OCI-LY1 (cell line): ENCODE measurements around the gene IYD.
A peak's percentile ranks its signal among the peaks of the same experiment; 100 is the strongest.

Experiments
- H2AFZ ChIP-seq: fragments of 200-600 bp; sonication (generic), shearing (Covaris generic); 2 replicates; pipeline ENCODE4 v1.6.0; 2014; ENCODE audit warnings: antibody characterized with exemption, mild to moderate bottlenecking, low read length
- H3F3A ChIP-seq: fragments of 200-600 bp; sonication (generic), shearing (Covaris generic); 2 replicates; pipeline ENCODE4 v1.6.0; 2014; ENCODE audit warnings: mild to moderate bottlenecking, antibody characterized with exemption, low read length, moderate library complexity; ENCODE audit not compliant: insufficient read depth
- H3K27ac ChIP-seq: fragments of 200-600 bp; sonication (generic); 2 replicates; pipeline ENCODE4 v1.5.1; 2014; ENCODE audit warnings: low read length, mixed run types, mild to moderate bottlenecking, low read depth; ENCODE audit not compliant: poor library complexity, severe bottlenecking
- H3K27me3 ChIP-seq: fragments of 200-600 bp; sonication (generic); 2 replicates; pipeline ENCODE4 v1.6.0; 2014; ENCODE audit warnings: antibody characterized with exemption, mild to moderate bottlenecking, low read length, moderate library complexity; ENCODE audit not compliant: insufficient read depth
- H3K36me3 ChIP-seq: fragments of 200-600 bp; sonication (generic); 2 replicates; pipeline ENCODE4 v1.6.1; 2014; ENCODE audit warnings: mild to moderate bottlenecking, antibody characterized with exemption, low read length, moderate library complexity, mixed read lengths; ENCODE audit not compliant: insufficient read depth
- H3K4me1 ChIP-seq: fragments of 200-600 bp; sonication (generic); 2 replicates; pipeline ENCODE4 v1.5.1; 2014; ENCODE audit warnings: mild to moderate bottlenecking, low read length, moderate library complexity; ENCODE audit not compliant: insufficient read depth, severe bottlenecking
- H3K4me2 ChIP-seq: fragments of 200-600 bp; sonication (generic), shearing (Covaris generic); 2 replicates; pipeline ENCODE4 v1.6.1; 2014; ENCODE audit warnings: low read length
- H3K4me3 ChIP-seq: fragments of 200-600 bp; sonication (generic); 2 replicates; pipeline ENCODE4 v1.5.1; 2014; ENCODE audit warnings: low read length, low read depth, mild to moderate bottlenecking, mixed read lengths; ENCODE audit not compliant: poor library complexity, severe bottlenecking
- H3K79me2 ChIP-seq: fragments of 200-600 bp; shearing (Covaris generic); 2 replicates; pipeline ENCODE4 v1.6.1; 2016; ENCODE audit warnings: mixed run types, low read length, mixed read lengths; ENCODE audit not compliant: insufficient read depth
- H3K9ac ChIP-seq: fragments of 200-600 bp; sonication (generic), shearing (Covaris generic); 2 replicates; pipeline ENCODE4 v1.6.1; 2014; ENCODE audit warnings: mild to moderate bottlenecking, low read length, mixed read lengths
- H3K9me2 ChIP-seq: fragments of 200-600 bp; sonication (generic), shearing (Covaris generic); 2 replicates; pipeline ENCODE4 v1.6.1; 2014; ENCODE audit warnings: low read depth, mild to moderate bottlenecking, low read length, mixed read lengths
- H3K9me3 ChIP-seq: fragments of 200-600 bp; shearing (Covaris generic); 2 replicates; pipeline ENCODE4 v1.6.1; 2014; ENCODE audit warnings: low read length, mixed read lengths
- H4K20me1 ChIP-seq: fragments of 200-600 bp; sonication (generic), shearing (Covaris generic); 2 replicates; pipeline ENCODE4 v1.6.0; 2016; ENCODE audit warnings: mild to moderate bottlenecking, low read length; ENCODE audit not compliant: insufficient read depth
- EZH2 ChIP-seq: fragments of 200-600 bp; sonication (generic), shearing (Covaris generic); IDR thresholded peaks from 2 replicates; pipeline ENCODE4 v1.8.0; 2017; ENCODE audit warnings: borderline replicate concordance, mixed run types, mild to moderate bottlenecking, antibody characterized with exemption, low read length, moderate library complexity, mixed read lengths
- TF ChIP-seq, protein P1 (sequence below): fragments of 200-600 bp; sonication (generic), shearing (Covaris generic); IDR thresholded peaks from 2 replicates; pipeline ENCODE4 v1.5.1; 2017; ENCODE audit warnings: mild to moderate bottlenecking, antibody characterized with exemption, low read length, moderate library complexity, mixed read lengths

IYD gene

GRCh38 chr6:150394899-150395295, 26.1 kb downstream of the IYD start:
- TF ChIP-seq, protein P1, sequence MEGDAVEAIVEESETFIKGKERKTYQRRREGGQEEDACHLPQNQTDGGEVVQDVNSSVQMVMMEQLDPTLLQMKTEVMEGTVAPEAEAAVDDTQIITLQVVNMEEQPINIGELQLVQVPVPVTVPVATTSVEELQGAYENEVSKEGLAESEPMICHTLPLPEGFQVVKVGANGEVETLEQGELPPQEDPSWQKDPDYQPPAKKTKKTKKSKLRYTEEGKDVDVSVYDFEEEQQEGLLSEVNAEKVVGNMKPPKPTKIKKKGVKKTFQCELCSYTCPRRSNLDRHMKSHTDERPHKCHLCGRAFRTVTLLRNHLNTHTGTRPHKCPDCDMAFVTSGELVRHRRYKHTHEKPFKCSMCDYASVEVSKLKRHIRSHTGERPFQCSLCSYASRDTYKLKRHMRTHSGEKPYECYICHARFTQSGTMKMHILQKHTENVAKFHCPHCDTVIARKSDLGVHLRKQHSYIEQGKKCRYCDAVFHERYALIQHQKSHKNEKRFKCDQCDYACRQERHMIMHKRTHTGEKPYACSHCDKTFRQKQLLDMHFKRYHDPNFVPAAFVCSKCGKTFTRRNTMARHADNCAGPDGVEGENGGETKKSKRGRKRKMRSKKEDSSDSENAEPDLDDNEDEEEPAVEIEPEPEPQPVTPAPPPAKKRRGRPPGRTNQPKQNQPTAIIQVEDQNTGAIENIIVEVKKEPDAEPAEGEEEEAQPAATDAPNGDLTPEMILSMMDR = no peak
- no peak for TF ChIP-seq EZH2
- Histone ChIP-seq H3K27me3 (no peaks in the 10 kb centered on the region; the same call in 1 of the 2 replicates), H3K36me3 (no peaks in the 10 kb centered on the region), H3K4me2 (no peak overlapping the region), H4K20me1 (no peaks in the 10 kb centered on the region), H3K4me1 (no peaks in the 10 kb centered on the region), H2AFZ (no peak overlapping the region), H3K9me2 (no peaks in the 10 kb centered on the region), H3K9ac (no peak overlapping the region), H3K79me2 (no peaks in the 10 kb centered on the region), H3K9me3 (no peaks in the 10 kb centered on the region), H3K27ac (no peak overlapping the region), H3F3A (no peaks in the 10 kb centered on the region), H3K4me3 (no peak overlapping the region)

DNA sequence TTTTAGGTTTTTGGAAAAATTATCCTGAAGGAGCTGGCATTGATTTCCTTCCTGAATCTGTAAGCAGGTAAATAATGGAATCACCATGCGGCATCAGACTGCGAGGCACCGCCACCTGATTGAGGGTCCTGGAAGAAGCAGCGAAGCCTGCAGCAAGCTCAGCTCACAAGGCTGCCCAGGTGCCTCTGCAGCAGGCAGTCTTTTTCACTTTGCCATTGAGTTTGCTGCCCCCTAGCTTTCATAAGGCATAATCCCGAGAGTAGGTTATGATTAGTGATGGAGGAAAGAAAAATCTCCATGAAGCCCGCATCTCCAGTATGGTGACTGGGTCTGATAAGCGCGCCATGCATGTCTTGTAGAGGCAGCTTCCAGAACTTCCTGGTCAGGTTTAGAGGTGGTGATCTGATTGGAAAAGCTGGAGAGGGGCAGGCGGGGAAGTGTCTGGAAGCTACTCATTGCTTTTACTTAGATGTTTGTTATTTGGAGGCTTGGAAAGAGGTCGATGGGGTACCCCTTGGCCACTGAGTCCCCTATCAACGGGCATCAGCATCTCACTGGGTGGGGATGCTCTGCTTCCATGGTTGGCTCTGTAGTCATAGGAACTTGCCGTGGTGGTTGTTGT, 26.7 kb downstream of the IYD start:
- H3K27me3 ChIP-seq = no peaks in the 10 kb centered on the region; the same call in 1 of the 2 replicates
- TF ChIP-seq, protein P1 = peak; percentile 83
- TF ChIP-seq EZH2 = no peak
- H3K9ac ChIP-seq = no peak overlapping the region
- H3K9me2 ChIP-seq = no peaks in the 10 kb centered on the region
- no peaks in the 10 kb centered on the region for H3K79me2 ChIP-seq
- no peaks in the 10 kb centered on the region for H3K4me1 ChIP-seq
- H3K4me3 ChIP-seq = no peak overlapping the region
- H4K20me1 ChIP-seq = no peaks in the 10 kb centered on the region
- H3K9me3 ChIP-seq = no peaks in the 10 kb centered on the region
- no peak overlapping the region for H3K27ac ChIP-seq
- no peaks in the 10 kb centered on the region for H3K36me3 ChIP-seq
- no peak overlapping the region for H2AFZ ChIP-seq
- no peak overlapping the region for H3K4me2 ChIP-seq
- H3F3A ChIP-seq = no peaks in the 10 kb centered on the region

GRCh38 chr6:150403458-150404246, 34.8 kb downstream of the IYD start:
- H4K20me1 ChIP-seq = no peaks in the 10 kb centered on the region
- TF ChIP-seq, protein P1 = no peak
- TF ChIP-seq EZH2 = no peak
- no peak overlapping the region for H3K27ac ChIP-seq
- H3K79me2 ChIP-seq = no peaks in the 10 kb centered on the region
- no peaks in the 10 kb centered on the region for H3K4me1 ChIP-seq
- H3K4me3 ChIP-seq = no peak overlapping the region
- H3F3A ChIP-seq = no peaks in the 10 kb centered on the region
- no peaks in the 10 kb centered on the region for H3K9me2 ChIP-seq
- H3K36me3 ChIP-seq = no peaks in the 10 kb centered on the region; the same call in 1 of the 2 replicates
- H2AFZ ChIP-seq = no peak overlapping the region
- no peak overlapping the region for H3K4me2 ChIP-seq
- H3K9me3 ChIP-seq = peaks cover 12% of the 10 kb centered on the region; the same call in 1 of the 2 replicates
- peaks cover 16% of the 10 kb centered on the region; the same call in 1 of the 2 replicates for H3K27me3 ChIP-seq
- H3K9ac ChIP-seq = no peak overlapping the region
